Keratinocyte (primary cell): Measurements from ENCODE around the gene SPATA20. TPM values are rescaled to one million over a fixed set of nuclear protein-coding genes. Genes with fewer than 3 reads are reported as not detected.
A peak's percentile ranks its signal among the peaks of the same experiment; 100 is the strongest.

ENCODE experiments used
- DNase-seq: peaks from one replicate; pipeline ENCODE4 v3.0.0-alpha.2; 2011; ENCODE audit warnings: low read depth, missing footprints, low spot score
- FAIRE-seq: peaks from 2 replicates; lab custom pipeline; 2011; peaks lifted over from hg19 to GRCh38; lab: Jason Lieb, UNC
- H2AFZ ChIP-seq: 2 replicates; pipeline ENCODE4 v1.6.0; 2012; ENCODE audit warnings: low read length, control low read depth, inconsistent platforms; ENCODE audit not compliant: control insufficient read depth
- H3K27ac ChIP-seq: 2 replicates; pipeline ENCODE4 v1.5.1; 2011; ENCODE audit warnings: low read length; ENCODE audit not compliant: control insufficient read depth, insufficient read depth
- H3K27me3 ChIP-seq: 3 replicates; pipeline ENCODE4 v1.6.0; 2011; ENCODE audit warnings: low read length; ENCODE audit not compliant: control insufficient read depth, insufficient read depth; ENCODE audit errors: extremely low read depth
- H3K36me3 ChIP-seq, 2 experiments: 2 replicates in 1 of 2; 3 replicates in 1 of 2; pipeline ENCODE4 v1.5.1; 2011; ENCODE audit warnings: low read length in 2 of 2, mild to moderate bottlenecking in 1 of 2; ENCODE audit not compliant: control insufficient read depth in 2 of 2, insufficient read depth in 2 of 2; ENCODE audit errors: extremely low read depth in 1 of 2
- H3K4me1 ChIP-seq: 3 replicates; pipeline ENCODE4 v1.5.1; 2011; ENCODE audit warnings: low read length; ENCODE audit not compliant: control insufficient read depth, insufficient read depth; ENCODE audit errors: extremely low read depth
- H3K4me2 ChIP-seq: 3 replicates; pipeline ENCODE4 v1.6.0; 2011; ENCODE audit warnings: low read depth, low read length; ENCODE audit not compliant: control insufficient read depth, insufficient read depth; ENCODE audit errors: extremely low read depth
- H3K4me3 ChIP-seq, 3 experiments: fragments of 200-600 bp in 1 of 3; sonication (generic) in 1 of 3; 2 replicates in 2 of 3; 3 replicates in 1 of 3; pipeline ENCODE4 v1.5.1; 2011 to 2016; ENCODE audit warnings: low read length in 3 of 3, mild to moderate bottlenecking in 3 of 3, control low read depth in 2 of 3, inconsistent platforms in 1 of 3, low read depth in 1 of 3, mixed read lengths in 1 of 3, mixed run types in 1 of 3, moderate library complexity in 1 of 3; ENCODE audit not compliant: control insufficient read depth in 2 of 3, insufficient read depth in 2 of 3; ENCODE audit errors: extremely low read depth in 1 of 3
- H3K79me2 ChIP-seq: 2 replicates; pipeline ENCODE4 v1.6.0; 2012; ENCODE audit warnings: low read length; ENCODE audit not compliant: control insufficient read depth, insufficient read depth
- H3K9ac ChIP-seq: 3 replicates; pipeline ENCODE4 v1.6.0; 2011; ENCODE audit warnings: low read length; ENCODE audit not compliant: control insufficient read depth, insufficient read depth; ENCODE audit errors: extremely low read depth
- H3K9me1 ChIP-seq: 3 replicates; pipeline ENCODE4 v1.6.0; 2011; ENCODE audit warnings: low read length; ENCODE audit not compliant: control insufficient read depth, insufficient read depth; ENCODE audit errors: extremely low read depth
- H3K9me3 ChIP-seq: 2 replicates; pipeline ENCODE4 v1.5.1; 2012; ENCODE audit warnings: low read depth, low read length; ENCODE audit not compliant: control insufficient read depth
- H4K20me1 ChIP-seq: 3 replicates; pipeline ENCODE4 v1.6.0; 2011; ENCODE audit warnings: low read length; ENCODE audit not compliant: control insufficient read depth, insufficient read depth; ENCODE audit errors: extremely low read depth
- EZH2 ChIP-seq: IDR thresholded peaks from one replicate; pipeline ENCODE4 v1.6.1; 2012; ENCODE audit warnings: inconsistent platforms, mild to moderate bottlenecking, low read length, moderate library complexity
- dilution Hi-C: fragments of 300-500 bp; cut with MboI; formaldehyde crosslinking; loops from one replicate; pipeline ENCODE4 v1.7.0; 2020; ENCODE audit warnings: low sequenced_read_pairs; ENCODE audit not compliant: extremely low pct_ligation_motif_present
- polyA plus RNA-seq, 5 experiments: library from polyadenylated mRNA; depleted of rRNA in 3 of 5; stranded (reverse) in 3 of 5; stranded (forward) in 1 of 5; unstranded in 1 of 5; fragments of >200 nt; gene quantifications; 1 replicate in 1 of 5; 2 replicates in 3 of 5; 3 replicates in 1 of 5; pipeline versions ENCODE4 v1.2.1 to v1.2.3, GENCODE V29; 2011 to 2012; ENCODE audit warnings: missing spikeins in 2 of 5, low read depth in 1 of 5, low replicate concordance in 1 of 5
- TF ChIP-seq, protein P1 (sequence below), 3 experiments: IDR thresholded peaks in 1 of 3; conservative IDR thresholded peaks in 1 of 3; optimal IDR thresholded peaks in 1 of 3; 2 replicates in 2 of 3; 3 replicates in 1 of 3; pipeline versions ENCODE3 to v1.5.1; 2011; ENCODE audit warnings: low read length in 3 of 3, mild to moderate bottlenecking in 3 of 3, moderate library complexity in 2 of 3, control low read depth in 1 of 3, inconsistent platforms in 1 of 3; ENCODE audit not compliant: insufficient read depth in 2 of 3; ENCODE audit errors: extremely low read depth in 1 of 3

Gene SPATA20
- polyA plus RNA-seq, 1 donor (not counting 4 experiments of a cell fraction or from before 2014, with no cell fraction given) = 17.2 TPM

DNA sequence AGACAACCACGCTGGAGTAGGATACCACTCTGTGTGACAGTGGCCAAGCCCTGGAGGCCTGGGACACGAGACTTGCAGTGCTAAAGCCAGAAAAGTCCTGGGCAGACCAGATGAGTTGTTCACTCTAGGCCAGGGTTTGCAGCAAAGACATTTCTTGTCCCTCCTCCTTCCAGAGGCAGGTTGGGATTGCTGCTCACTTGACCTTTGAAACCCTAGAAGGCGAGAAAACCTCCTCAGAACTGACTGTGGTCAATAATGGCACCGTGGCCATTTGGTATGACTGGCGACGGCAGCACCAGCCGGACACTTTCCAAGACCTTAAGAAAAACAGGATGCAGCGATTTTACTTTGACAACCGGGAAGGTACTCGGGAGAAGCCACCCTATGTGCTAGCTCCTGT, 24.2 kb upstream of the SPATA20 start:
- Histone ChIP-seq H3K4me3 (no peak overlapping the region), H2AFZ (no peak overlapping the region), H3K36me3 (no peaks in the 10 kb centered on the region), H3K9me3 (no peaks in the 10 kb centered on the region), H4K20me1 (no peaks in the 10 kb centered on the region), H3K27ac (peak overlapping the region; percentile 29), H3K4me2 (peak overlapping the region; percentile 49), H3K4me1 (peaks cover 59% of the 10 kb centered on the region), H3K9me1 (no peaks in the 10 kb centered on the region), H3K79me2 (peaks cover 1% of the 10 kb centered on the region), H3K9ac (peak overlapping the region; percentile 25), H3K27me3 (no peaks in the 10 kb centered on the region)
- DNase-seq (no peak), FAIRE-seq (peak; percentile 56)
- TF ChIP-seq, protein P1, sequence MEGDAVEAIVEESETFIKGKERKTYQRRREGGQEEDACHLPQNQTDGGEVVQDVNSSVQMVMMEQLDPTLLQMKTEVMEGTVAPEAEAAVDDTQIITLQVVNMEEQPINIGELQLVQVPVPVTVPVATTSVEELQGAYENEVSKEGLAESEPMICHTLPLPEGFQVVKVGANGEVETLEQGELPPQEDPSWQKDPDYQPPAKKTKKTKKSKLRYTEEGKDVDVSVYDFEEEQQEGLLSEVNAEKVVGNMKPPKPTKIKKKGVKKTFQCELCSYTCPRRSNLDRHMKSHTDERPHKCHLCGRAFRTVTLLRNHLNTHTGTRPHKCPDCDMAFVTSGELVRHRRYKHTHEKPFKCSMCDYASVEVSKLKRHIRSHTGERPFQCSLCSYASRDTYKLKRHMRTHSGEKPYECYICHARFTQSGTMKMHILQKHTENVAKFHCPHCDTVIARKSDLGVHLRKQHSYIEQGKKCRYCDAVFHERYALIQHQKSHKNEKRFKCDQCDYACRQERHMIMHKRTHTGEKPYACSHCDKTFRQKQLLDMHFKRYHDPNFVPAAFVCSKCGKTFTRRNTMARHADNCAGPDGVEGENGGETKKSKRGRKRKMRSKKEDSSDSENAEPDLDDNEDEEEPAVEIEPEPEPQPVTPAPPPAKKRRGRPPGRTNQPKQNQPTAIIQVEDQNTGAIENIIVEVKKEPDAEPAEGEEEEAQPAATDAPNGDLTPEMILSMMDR (optimal IDR thresholded peaks at IDR 0.05 in 1 of 3, IDR thresholded peaks at IDR 0.05 in 1 of 3, conservative IDR thresholded peaks at IDR 0.05 in 1 of 3; ENCODE audit: extremely low read depth in 1 of 3, insufficient read depth in 2 of 3, low read length in 3 of 3) = no peak
- no peak for TF ChIP-seq EZH2
- dilution Hi-C loops = no loop called here

DNA sequence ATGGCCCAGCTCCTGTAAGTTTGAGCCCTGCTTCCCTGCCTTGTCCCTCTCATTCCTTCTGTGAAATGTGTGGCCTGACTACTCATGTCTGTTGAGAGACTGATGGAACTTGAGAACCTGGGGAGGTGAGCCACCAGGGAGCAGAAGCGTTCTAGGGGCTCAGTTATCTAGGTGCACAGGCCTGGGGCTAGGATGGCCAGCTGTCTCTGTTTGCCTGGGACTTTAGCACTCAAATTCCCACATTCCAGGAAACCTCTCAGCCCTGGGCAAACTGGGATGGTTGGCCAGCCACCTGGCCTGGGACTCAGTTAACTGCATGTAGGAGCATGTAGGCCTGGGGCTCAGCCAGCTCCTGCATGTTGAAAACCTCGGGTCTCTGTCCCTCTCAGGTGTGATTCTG, 23.8 kb upstream of the SPATA20 start:
- peak overlapping the region in 1 of 3 experiments; percentile 9 for H3K4me3 ChIP-seq
- dilution Hi-C loops = no loop called here
- no peaks in the 10 kb centered on the region for H3K36me3 ChIP-seq
- no peak overlapping the region for H2AFZ ChIP-seq
- no peaks in the 10 kb centered on the region for H3K9me1 ChIP-seq
- peak overlapping the region; percentile 25 for H3K9ac ChIP-seq
- TF ChIP-seq EZH2 = no peak
- TF ChIP-seq, protein P1 (optimal IDR thresholded peaks at IDR 0.05 in 1 of 3, IDR thresholded peaks at IDR 0.05 in 1 of 3, conservative IDR thresholded peaks at IDR 0.05 in 1 of 3; ENCODE audit: extremely low read depth in 1 of 3, insufficient read depth in 2 of 3, low read length in 3 of 3) = peak in 2 of 3 experiments; percentile 16 to 53
- peak; percentile 98 for FAIRE-seq
- H3K4me1 ChIP-seq = peaks cover 55% of the 10 kb centered on the region
- H3K27ac ChIP-seq = peak overlapping the region; percentile 29
- H4K20me1 ChIP-seq = no peaks in the 10 kb centered on the region
- no peaks in the 10 kb centered on the region for H3K27me3 ChIP-seq
- peak; percentile 83 for DNase-seq
- no peaks in the 10 kb centered on the region for H3K79me2 ChIP-seq
- peak overlapping the region; percentile 49 for H3K4me2 ChIP-seq
- H3K9me3 ChIP-seq = no peaks in the 10 kb centered on the region
